Heart left ventricle (tissue), 13 donors: ENCODE results near the gene UBIAD1.

Experiments used
- POLR2A ChIP-seq, 2 donors: fragments of 450-650 bp; IDR thresholded peaks; one replicate each; pipeline ENCODE4 v1.6.1; 2017; ENCODE audit warnings: antibody characterized with exemption in 2 of 2, mild to moderate bottlenecking in 2 of 2, moderate library complexity in 2 of 2
- TF ChIP-seq, protein P1 (sequence below), 12 donors: fragments of 200-600 bp; sonication (generic) in 4 of 12; IDR thresholded peaks; one replicate each; pipeline versions ENCODE4 v1.5.0 to v1.8.0; 2018 to 2022; ENCODE audit warnings: antibody characterized with exemption in 12 of 12, mild to moderate bottlenecking in 5 of 12
- donor health status: ischemic (EF 13 %, LVEDD 7.1; RV severe dilation, severe dysfunction).
- donor health status: DM: no; HTN: yes; CAD: no.
- donor health status: DM: no; HTN: no; CAD: no.
- donor health status: ischemic (EF 25% LVEDD 6.9; RV normal size, moderate dysfunction).
- donor health status: ischemic (EF 25% LVEDD 5.7; RV mildly dilated, moderate dysfunction).
- donor health status: ischemic (EF 35%, LVEDD 5.7; RV mildly dilated, moderate dysfunction).
- donor health status: nonischemic (EF 11% LVEDD 7.7; RV severe dilation, severe dysfunction).
- donor health status: DM: yes; HTN: yes; CAD: no.
- donor health status: PGD.
- donor health status: ischemic (EF 29% LVEDD 5.4; RV normal size, mild dysfunction).
- donor health status: nonischemic (EF 23%, LVEDD 6.1; RV moderate dilation, normal function).

DNA sequence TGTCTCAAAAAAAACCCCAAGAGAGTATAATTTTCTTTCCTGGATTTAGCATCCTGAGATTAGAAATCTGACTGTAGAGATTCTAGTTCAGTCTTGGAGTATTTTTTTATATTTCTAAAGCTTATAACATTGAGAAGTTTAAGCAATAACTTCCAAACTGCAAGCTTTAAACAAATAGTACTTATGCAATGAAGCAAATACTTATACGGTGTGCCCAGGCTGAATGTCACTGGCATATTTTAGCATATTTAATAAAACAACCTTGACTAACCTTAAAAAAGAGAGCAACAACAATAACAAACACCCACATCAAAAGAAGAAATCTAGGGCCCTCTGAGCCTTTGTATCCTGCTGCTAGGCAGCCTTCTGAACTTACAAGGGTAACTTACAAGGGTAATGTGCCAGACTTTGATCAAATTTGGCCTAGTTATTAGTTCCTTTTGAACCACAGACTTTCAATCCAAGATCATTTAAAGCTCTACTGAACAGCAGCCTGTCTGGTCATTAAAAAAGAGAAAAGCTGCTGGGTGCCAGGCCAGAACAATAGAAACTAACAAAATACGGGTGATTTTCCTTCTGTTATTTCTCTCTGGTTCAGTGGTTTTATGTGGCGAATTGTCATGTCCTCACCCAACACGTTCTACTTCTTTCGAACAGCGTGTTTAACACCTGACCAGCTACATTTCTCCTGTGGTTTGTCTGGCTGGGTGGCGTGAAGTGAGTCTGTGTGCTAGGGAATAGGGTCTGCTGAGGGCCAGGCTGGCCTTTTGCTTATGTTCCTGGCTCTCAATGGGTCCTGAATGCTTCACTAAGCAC is 26.9 kb upstream of the UBIAD1 start:
- TF ChIP-seq, protein P1, sequence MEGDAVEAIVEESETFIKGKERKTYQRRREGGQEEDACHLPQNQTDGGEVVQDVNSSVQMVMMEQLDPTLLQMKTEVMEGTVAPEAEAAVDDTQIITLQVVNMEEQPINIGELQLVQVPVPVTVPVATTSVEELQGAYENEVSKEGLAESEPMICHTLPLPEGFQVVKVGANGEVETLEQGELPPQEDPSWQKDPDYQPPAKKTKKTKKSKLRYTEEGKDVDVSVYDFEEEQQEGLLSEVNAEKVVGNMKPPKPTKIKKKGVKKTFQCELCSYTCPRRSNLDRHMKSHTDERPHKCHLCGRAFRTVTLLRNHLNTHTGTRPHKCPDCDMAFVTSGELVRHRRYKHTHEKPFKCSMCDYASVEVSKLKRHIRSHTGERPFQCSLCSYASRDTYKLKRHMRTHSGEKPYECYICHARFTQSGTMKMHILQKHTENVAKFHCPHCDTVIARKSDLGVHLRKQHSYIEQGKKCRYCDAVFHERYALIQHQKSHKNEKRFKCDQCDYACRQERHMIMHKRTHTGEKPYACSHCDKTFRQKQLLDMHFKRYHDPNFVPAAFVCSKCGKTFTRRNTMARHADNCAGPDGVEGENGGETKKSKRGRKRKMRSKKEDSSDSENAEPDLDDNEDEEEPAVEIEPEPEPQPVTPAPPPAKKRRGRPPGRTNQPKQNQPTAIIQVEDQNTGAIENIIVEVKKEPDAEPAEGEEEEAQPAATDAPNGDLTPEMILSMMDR (IDR thresholded peaks at IDR 0.05) = no peak
- no peak for TF ChIP-seq POLR2A (IDR thresholded peaks at IDR 0.05)
